Endothelial cell of umbilical vein (primary cell): ENCODE measurements around the gene CHRM4.

ENCODE experiments used
- CTCF ChIP-seq, 2 donors: IDR thresholded peaks; 1 replicate in 1 of 2; 2 replicates in 1 of 2; pipeline ENCODE4 v1.5.1; 2011; ENCODE audit warnings: low read length in 2 of 2, mild to moderate bottlenecking in 2 of 2, moderate library complexity in 2 of 2, control low read depth in 1 of 2, inconsistent platforms in 1 of 2, low read depth in 1 of 2; ENCODE audit not compliant: insufficient read depth in 1 of 2; ENCODE audit errors: extremely low read depth in 1 of 2
- EZH2 ChIP-seq: IDR thresholded peaks from 2 replicates; pipeline ENCODE4 v1.6.1; 2012; ENCODE audit warnings: borderline replicate concordance, low read depth, mild to moderate bottlenecking, moderate library complexity, low read length, inconsistent platforms; ENCODE audit not compliant: severe bottlenecking
- FOS ChIP-seq: IDR thresholded peaks from 2 replicates; pipeline ENCODE4 v1.6.1; 2011; ENCODE audit warnings: mild to moderate bottlenecking, low read length, moderate library complexity, borderline replicate concordance; ENCODE audit not compliant: insufficient read depth
- GATA2 ChIP-seq: IDR thresholded peaks from 2 replicates; pipeline ENCODE4 v1.7.0; 2011; ENCODE audit warnings: low read depth, mild to moderate bottlenecking, moderate library complexity, mixed read lengths, low read length; ENCODE audit not compliant: insufficient read length, insufficient read depth
- JUN ChIP-seq: IDR thresholded peaks from 2 replicates; pipeline ENCODE4 v1.6.1; 2011; ENCODE audit warnings: borderline replicate concordance, low read depth; ENCODE audit not compliant: insufficient read length, insufficient read depth
- MAX ChIP-seq: IDR thresholded peaks from 2 replicates; pipeline ENCODE4 v1.6.1; 2011; ENCODE audit not compliant: insufficient read depth, insufficient read length
- MYC ChIP-seq: IDR thresholded peaks from one replicate; pipeline ENCODE4 v1.6.1; 2011; ENCODE audit warnings: mild to moderate bottlenecking, low read depth, low read length
- POLR2A ChIP-seq: IDR thresholded peaks from 2 replicates; pipeline ENCODE4 v1.6.1; 2012; ENCODE audit warnings: low read depth, mild to moderate bottlenecking, control low read depth, low read length
- POLR2AphosphoS5 ChIP-seq: IDR thresholded peaks from 2 replicates; pipeline ENCODE4 v1.6.1; 2012; ENCODE audit warnings: low read depth, mild to moderate bottlenecking, control low read depth, low read length, moderate library complexity; ENCODE audit not compliant: insufficient read depth

DNA sequence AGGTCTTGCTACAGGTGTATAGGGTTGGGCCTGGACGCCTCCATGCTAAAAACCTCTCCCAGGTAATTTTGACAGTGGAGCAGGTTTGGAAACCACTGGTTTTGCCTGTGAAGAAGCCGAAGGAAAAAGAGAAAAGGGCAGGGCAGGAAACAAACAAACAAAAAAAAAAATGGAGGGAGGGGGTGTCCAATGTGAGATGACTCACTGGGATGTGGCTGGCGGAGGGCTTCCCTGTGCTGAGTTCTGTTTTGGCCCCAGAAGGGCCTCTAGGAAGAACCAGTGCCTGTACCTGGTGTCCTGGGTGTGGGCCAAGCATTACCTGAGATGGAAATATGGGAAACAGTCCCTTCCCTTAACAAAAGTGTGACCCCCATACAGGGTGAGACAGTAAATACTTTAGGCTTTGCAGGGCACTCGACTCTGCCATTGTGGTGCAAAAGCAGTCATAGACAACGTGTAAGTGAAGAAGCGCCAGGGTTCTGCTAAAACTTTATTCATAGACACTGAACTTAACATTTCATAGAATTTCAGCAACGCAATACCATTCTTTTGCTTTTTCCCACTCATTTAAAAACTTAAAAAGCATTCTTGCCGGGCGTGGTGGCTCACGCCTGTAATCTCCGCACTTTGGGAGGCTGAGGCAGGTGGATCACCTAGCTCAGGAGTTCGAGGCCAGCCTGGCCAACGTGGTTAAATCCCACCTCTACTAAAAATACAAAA lies 53.8 kb downstream of the CHRM4 start:
- TF ChIP-seq POLR2A = no peak
- no peak for TF ChIP-seq CTCF (IDR thresholded peaks at IDR 0.05; ENCODE audit: extremely low read depth in 1 of 2, insufficient read depth in 1 of 2, low read depth in 1 of 2, low read length in 2 of 2)
- no peak for TF ChIP-seq EZH2
- no peak for TF ChIP-seq POLR2AphosphoS5
- no peak for TF ChIP-seq MAX
- no peak for TF ChIP-seq JUN
- TF ChIP-seq MYC = no peak
- no peak for TF ChIP-seq GATA2
- TF ChIP-seq FOS = no peak
